ENCODE results near the gene RGS3.
A peak's percentile ranks its signal among the peaks of the same experiment; 100 is the strongest.
"Not testable (repeated sequence)": the region's sequence is repeated elsewhere in the genome, so short reads cannot be mapped to it uniquely, and the experiment has no call there.

The RGS3 gene

DNA sequence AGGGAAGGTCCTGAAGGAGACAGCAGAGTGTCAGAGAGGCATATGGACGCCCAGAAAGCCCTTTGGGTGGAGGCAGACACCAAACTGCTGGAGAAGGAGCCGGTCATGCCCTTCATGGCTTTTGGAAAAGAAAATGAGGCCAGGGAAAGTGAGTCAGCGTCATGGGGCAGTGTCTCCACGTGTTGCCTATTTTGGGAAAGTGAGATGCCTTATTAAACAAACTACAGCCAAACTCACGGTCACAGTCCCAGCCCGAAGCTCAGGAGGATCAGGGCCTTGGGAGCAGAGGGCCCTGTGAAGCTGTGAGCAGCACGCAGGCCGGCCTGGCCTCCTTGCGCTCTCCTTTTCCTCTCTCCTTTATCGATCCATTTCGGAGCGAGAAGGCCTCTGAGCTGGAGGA is 25.0 kb downstream of the RGS3 start:
- peak; percentile 70 for DNase-seq (ENCODE audit: low read depth)

DNA sequence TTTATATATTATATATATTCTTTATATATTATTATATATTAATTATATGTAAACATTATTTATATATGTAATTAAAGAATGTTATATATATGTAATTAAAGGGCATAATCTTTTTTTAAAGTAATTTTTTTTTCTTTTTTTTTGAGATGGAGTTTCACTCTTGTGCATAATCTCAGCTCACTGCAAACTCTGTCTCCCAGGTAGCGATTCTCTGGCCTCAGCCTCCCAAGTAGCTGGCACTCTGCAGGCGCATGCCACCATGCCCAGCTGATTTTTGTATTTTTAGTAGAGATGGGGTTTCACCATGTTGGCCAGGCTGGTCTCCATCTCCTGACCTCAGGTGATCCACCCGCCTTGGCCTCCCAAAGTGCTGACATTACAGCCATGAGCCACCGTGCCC is 27.6 kb downstream of the RGS3 start:
- DNase-seq (ENCODE audit: low read depth) = not testable (repeated sequence)

DNA sequence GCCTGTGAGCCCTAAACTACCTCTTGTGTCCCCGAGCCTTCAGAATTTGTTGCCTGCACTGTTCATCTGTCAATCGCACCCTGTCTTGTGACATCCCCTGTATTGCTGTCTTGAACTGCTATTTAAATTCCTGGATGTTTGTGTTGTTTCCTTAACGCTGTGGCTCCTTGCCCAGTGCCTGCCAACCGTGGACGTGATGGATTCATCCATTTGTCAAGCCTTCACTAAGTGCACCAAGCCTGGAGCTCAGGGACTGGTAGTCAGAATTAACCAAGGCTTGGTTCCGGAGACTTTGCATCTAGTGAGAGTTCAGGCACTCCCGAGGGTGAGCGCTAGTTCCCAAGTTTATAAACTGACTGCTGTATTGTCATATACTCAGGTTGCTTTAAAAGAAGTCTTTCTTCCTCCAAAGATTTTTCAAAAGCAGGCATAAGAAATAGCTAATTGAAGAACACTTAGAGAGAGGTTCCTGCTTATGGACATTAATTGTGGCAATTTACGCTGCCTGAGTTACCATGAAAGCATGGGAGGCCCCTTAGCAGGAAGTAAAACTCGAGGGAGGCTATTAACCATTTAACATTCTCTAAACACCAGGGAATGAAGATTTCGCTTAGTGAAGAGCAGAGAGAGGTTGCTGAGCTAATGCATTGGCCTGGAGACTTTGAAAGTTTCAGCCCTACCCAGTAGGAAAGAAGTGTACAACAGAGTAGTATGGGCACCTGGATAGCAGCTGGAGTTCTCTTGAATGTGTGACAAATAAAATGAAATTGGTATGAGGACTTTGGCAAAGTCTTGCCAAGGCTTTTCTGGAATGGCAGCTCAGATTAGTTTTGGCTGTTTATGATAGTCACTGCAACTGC is 29.0 kb downstream of the RGS3 start:
- DNase-seq (ENCODE audit: low read depth) = peak; percentile 28

DNA sequence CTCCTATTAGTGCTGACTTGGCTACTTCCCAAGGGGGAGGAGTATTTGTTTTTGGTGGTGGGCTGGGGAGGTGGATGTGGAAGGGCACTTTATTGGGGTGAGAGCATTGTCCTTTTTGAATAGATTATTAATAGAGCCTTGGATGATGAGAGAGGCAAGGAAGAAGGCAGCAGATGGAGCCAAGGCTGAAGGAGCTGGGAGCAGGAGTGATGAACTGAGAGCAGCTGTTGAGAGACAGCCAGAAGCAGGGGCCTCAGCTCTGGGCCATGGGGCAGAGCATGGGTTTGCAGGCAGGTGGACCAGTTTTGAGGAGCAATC is 29.6 kb downstream of the RGS3 start:
- no peak for DNase-seq (ENCODE audit: low read depth)

DNA sequence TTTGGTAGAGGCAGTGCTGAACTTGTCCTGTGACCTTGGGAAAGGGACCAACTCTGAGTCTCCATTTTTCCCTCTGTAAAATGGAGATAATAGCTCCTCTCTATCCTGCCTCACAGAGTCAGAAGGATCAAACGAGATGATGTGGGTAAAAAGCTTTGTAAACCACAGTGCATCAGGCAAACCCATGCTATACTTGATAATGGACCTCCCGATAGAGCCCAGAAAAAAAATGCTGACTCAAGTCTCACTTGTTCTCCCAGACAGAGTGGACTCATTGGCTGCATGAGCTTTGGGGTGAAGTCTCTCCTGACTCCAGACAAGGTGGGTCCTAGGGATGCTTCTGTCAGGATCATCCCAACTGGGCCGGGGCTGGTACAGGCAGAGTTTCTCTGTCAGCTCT is 32.0 kb downstream of the RGS3 start:
- no peak for DNase-seq (ENCODE audit: low read depth)

DNA sequence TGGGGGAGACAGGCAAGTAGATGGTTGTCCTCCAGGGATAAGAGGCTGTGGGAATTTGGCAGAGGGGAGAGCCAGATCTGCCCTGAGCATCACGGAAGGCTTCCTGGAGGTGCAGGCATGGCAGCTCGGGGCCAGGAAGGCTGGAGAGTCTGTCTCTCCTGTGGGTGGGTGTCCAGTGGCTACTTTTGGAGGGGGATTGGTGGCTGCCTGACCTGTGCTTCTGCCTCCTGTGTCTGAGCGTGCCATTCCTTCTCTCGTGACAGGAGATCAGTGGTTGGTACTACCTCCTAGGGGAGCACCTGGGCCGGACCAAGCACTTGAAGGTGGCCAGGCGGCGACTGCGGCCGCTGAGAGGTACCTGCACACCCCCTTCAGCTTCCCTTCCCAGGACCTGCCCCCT is 33.5 kb downstream of the RGS3 start:
- DNase-seq (ENCODE audit: low read depth) = no peak

DNA sequence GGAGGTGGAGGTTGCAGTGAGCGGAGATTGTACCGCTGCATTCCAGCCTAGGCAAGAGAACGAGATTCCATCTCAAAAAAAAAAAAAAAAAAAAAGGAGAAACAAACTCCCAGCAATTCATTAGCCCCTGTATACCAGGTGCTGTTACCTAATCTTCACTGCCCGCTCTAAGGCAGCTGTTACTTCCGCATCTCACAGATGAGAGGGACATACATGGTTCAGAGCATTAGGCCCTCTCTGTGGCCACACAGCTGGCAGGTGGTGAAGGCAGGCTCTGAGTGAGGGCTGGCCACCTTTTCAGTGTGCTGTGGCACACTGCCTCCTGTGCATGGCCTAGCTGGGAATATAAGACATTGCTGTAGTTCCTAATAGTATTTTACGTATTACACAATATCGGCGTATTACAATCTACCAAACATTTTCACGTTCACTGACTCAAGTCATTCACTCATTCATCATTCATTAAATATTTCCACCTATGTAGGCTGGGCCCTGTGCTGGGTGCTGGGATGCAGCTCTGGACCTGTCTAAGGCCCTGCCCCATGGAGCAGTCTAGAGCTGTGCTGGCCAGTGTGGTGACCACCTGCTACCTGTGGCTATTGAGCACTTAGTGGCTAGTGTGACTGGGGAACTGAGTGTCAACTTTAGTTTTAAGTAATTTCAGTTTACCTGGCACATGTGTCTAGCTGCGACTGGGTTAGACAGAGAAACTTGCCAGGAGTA is 35.8 kb downstream of the RGS3 start:
- DNase-seq (ENCODE audit: low read depth) = no peak

DNA sequence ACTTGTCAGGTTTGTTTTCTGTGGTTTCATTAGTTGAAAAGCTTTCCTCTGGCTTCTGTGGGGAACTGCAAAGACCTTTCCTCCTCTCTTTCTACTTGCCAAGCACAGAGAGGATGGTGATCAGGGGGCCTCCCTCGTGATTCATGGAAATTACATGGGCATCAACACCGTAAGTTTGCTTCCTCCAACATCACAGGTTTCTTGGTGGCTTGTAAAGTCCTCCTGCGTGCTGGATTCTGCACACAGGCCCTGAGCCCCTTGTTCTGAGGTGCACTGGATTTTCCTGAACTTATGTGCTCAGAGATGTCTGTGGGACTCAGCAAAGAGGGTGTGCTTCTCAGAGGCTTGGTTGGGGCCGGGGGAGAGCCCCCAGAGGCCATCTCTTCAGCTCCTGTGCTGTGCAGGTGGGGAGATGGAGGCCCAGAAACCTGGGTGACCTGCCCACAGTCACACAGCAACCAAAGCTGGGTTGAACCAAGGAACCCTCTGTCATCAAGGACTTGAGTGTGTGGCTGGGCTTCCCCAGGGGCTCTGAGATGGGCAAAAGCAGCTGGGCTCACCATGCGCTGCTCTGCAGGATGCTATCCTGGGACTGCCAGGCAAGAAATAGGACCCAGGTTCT is 36.5 kb downstream of the RGS3 start:
- no peak for DNase-seq (ENCODE audit: low read depth)

DNA sequence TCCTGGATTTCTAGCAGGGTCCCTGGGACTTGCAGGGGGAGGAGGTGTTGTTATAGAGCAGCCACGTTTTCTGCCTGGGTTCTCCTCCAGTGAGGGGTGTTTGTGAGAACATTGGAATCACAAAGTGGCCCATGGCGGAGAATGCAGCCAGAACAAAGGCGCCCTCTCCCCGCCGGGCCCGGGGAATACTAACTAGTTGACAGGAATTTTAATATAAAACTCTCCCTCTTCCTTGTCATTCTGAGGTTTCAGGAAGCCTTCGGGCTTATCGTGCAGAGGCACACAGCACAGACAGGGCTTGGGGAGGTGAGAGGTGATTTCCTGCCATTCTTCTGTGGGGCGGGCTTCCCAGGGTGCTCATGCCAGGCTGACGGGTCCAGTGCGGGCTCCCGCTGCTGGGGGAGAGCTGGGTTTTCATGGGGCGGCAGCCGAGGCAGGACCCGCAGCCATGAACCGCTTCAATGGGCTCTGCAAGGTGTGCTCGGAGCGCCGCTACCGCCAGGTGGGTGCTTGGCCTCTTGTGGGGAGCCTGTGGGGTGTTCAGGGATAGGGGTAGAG is 37.7 kb downstream of the RGS3 start:
- DNase-seq (ENCODE audit: low read depth) = no peak

DNA sequence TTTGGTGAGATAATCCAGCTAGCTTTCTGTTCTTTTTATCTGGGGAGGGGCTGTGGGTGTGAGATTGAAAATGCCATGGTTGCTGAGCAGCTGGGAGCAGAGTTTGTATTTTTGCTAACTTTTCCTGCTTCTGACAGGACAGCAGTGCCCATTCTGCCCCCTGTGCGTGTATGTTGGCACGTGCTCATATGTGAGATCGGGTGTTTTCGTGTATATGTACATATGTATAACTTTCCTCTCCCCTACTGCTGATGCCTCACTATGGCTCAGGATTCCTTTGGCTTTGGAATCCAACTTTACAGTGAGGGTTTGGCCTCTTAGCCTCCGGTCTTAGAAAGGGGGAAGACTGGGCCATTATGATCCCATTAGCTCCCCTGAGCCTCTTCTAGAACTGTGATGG is 38.3 kb downstream of the RGS3 start:
- DNase-seq (ENCODE audit: low read depth) = no peak

DNA sequence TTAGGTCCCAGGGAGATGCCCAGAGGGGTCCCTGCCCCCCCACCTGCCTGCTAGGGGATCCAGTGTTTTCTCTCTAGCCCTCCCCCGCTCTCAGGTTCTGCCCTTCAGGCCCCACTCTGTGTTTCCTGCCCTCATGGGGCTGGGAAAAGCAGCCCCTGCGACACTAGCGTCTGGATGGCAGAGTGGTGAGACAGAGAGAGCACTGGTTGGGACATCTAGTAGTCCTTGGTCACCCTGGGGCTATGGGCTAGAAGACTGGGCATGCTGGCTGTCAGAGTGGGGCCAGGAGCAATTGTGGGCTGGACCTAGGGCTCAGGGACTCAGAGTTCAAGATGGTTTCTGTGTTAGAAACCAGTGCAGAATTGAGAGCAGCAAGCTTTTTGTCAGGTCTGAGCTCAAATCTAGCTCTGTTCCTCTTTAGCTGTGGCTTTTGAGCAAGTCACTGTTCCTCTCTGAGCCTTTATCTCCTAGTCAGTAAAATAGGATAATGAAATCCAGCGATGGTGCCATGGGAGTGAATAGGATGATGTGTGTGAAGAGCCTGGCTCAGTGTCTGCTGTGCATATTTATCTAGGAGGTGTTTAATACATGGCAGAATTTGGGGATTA is 39.0 kb downstream of the RGS3 start:
- DNase-seq (ENCODE audit: low read depth) = no peak

DNA sequence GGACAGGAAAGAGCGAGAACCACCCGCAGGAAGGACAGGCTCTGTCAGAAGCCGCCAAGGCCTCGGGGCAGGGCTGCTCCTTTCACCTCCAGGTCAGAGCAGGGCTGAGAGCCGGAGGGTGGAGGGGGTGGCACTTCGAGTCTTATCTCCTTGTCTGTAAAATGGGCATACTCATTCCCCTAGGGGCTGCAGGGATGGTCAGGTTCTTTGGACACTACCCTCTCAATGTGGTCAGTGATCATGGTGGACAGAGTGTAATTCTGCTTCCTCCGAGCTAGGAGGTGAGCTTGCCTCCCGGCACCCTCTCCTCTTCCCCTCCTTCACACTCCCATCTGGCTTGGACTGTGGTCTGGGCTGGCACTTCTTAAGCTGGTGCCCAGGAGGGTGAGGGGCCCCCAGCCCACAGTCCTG is 39.6 kb downstream of the RGS3 start:
- no peak for DNase-seq (ENCODE audit: low read depth)

DNA sequence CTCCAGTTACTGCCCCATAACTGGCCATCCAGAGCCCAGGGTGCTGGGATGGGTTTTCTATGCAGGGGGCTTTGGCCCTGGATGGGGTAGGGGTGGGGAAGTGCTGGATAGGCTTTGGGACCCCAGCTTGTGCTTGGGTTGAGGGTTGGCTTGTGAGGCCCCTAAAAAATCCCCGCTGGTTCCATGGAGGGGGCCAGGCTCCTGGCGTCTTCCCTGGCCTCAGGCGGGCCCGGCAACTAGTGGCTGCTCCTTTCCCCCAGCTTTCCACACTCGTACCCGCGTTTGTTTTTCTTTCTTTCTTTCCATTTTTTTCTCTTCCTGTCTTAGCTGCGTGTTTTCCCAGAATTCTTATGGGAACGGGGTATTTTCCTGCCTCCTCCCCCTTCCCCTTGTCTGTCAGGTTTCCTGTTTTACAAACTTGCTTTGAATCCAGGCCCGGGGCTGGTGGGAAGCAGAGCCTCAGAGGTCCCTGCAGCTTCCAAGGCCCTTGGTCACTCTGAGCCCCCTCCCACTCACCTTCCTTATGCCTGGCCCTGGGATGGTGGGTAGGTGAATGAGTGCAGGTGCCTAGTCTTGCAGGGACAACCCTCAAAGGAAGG is 40.2 kb downstream of the RGS3 start:
- DNase-seq (ENCODE audit: low read depth) = no peak

DNA sequence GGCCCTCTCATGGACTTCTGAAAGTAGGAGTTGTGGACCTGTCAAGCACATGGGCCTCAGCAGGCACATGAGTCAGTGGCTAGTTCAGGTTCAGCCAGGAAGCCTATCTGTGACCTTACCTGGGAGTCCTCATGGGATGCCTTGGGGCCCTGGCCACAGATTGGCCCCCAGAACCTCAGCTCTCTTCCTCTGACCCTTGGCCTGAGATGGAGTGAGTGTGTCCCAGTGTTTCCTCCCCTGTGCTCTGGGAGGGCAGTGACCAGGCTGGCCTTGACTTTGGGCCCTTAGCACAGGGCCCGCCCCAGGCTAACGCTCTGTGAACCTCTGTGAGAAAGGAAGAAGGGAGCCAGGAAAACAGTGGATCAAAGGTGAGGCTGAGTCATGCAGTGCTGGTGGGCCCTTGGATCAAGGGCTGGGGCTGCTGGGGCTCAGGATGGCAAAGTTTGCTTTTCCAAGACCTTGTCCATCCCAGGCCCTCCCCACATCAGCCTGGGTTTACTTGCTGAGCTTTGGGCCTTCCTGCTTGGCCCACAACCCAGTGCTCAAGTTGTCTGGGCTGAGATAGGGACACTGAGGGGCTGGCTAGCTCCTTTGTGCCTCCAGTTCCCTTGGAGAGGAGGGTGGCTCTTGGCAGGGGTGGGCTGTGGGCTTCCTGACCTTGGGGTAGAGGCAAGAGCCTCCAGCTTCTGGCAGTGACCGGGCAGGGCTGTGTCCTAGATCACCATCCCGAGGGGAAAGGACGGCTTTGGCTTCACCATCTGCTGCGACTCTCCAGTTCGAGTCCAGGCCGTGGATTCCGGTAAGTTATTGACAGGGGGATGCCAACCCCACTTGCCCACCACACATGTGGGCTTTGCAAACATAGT is 41.4 kb downstream of the RGS3 start:
- no peak for DNase-seq (ENCODE audit: low read depth)

DNA sequence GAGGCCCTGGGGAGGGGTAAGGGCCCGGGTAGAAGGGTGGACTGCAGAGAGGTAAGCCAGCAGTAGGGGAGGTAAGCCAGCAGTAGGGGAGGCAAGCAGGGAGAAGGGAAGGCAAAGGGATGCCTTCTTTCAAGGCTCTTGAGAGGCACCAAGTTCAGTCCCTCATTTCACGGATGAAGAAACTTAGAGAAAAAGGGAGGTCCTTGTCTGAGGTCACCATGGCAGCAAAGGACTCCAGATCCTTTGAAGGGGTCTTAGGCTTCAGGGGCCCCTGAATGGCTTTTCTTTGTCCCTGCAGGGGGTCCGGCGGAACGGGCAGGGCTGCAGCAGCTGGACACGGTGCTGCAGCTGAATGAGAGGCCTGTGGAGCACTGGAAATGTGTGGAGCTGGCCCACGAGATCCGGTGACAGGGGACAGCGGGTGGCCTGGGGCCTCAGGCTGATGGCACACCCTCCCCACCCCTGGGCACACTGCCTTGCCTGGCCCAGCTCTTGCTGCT is 42.6 kb downstream of the RGS3 start:
- DNase-seq (ENCODE audit: low read depth) = no peak

DNA sequence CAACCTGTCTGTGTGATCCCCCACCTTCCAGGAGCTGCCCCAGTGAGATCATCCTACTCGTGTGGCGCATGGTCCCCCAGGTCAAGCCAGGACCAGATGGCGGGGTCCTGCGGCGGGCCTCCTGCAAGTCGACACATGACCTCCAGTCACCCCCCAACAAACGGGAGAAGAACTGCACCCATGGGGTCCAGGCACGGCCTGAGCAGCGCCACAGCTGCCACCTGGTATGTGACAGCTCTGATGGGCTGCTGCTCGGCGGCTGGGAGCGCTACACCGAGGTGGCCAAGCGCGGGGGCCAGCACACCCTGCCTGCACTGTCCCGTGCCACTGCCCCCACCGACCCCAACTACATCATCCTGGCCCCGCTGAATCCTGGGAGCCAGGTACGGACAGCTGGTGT is 43.7 kb downstream of the RGS3 start:
- no peak for DNase-seq (ENCODE audit: low read depth)

DNA sequence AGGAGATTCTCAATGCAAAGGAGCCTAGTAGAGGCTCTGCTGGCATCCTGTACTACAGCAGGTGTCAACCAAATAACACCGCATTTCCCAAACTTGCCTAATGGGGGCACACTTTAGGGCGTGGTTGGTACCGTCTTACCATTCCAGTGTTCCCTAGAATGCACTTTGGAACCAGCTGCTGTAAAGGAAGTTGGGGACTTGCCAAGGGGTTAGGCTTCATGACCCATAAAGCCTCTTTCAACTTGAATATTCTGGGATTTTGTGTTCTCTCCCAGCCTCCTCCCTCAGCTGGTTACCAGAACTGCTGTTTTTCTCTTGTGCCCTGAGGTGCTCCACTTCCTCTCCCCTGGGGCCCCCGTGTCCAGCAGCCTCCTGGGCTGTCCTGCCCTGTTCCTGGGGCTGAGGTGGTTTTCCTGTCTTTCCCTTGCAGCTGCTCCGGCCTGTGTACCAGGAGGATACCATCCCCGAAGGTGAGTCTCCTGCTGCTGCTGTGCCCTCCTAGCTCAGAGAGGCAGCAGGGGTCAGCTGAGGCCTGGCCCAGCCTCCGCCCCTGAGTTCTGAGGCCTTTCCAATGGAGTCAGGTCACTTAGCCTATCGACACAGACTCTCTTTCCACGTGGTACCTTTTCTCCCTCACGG is 44.7 kb downstream of the RGS3 start:
- no peak for DNase-seq (ENCODE audit: low read depth)

DNA sequence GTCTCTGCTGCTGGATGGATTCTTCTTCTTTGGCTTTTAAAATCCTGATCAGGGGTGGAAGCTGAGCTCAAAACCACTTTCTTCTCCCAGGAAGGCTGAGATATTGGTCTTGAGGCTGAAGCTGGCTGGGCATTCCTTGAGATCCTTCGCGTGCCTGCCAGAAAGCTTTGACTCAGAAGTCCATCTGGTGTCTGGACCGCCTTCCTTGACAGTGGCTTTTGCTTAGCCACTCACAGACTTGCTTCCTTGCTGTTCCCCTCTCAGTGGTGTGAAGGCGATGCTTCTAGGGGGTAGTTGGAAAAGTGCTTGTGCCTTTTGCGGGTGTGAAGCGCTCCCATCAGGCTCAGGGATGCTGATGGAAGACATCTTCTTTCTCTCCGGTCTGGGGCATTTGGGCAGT is 45.9 kb downstream of the RGS3 start:
- peak; percentile 48 for DNase-seq (ENCODE audit: low read depth)

DNA sequence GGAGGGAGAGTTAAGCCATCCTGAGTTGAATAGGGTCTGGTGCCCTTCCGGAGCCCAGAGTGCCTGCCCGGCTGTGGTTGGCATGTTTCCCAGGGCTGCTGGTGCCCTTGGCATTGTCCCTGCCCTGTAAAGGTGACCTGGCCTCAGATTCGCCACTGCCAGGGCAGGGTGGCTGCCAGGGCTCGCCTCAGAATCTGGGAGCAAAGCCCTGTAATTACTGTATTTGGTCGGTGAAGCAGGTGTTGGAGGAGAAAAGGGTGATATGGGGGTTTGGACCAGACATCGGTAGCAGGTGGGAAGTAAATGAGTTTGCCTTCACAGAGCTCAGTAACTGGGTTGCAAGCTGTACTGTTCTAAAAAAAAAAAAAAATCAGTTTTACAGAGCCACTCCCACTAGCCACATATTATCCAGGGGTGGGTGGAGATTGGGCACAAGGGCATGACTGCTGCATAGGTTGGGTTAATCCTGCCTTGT is 47.6 kb downstream of the RGS3 start:
- no peak for DNase-seq (ENCODE audit: low read depth)

Data from stromal cell of bone marrow (primary cell).